B cell (primary cell): ENCODE results near the gene HOXA11. TPM values are rescaled to one million over a fixed set of nuclear protein-coding genes. Genes with fewer than 3 reads are reported as not detected.

Source experiments
- ATAC-seq: fragments of 200-7000 bp; cut with Tn5 transposase; one replicate; pipeline ENCODE4 v1.10.0; 2021; ENCODE audit warnings: low read depth, mild to moderate bottlenecking, moderate number of reproducible peaks, moderate library complexity
- CTCF ChIA-PET: fragments of 350-600 bp; sonication (Branson Sonifier 250); formaldehyde crosslinking; loops from one replicate; lab custom pipeline; 2021; ENCODE audit warnings: antibody characterized with exemption, inconsistent platforms; lab: Charles Lee
- POLR2A ChIA-PET: fragments of 350-600 bp; sonication (Branson Sonifier 250); formaldehyde crosslinking; loops from one replicate; lab custom pipeline; 2021; ENCODE audit warnings: antibody characterized with exemption; lab: Charles Lee
- DNase-seq: peaks from one replicate; pipeline ENCODE4 v3.0.0; 2013
- H2AFZ ChIP-seq: 2 replicates; pipeline ENCODE4 v1.6.1; 2012; ENCODE audit warnings: mild to moderate bottlenecking, low read depth, low read length; ENCODE audit not compliant: insufficient read depth, poor library complexity, severe bottlenecking
- H3K27ac ChIP-seq, 2 donors: 1 replicate in 1 of 2; 2 replicates in 1 of 2; pipeline ENCODE4 v1.5.1; 2012 to 2013; ENCODE audit warnings: low read length in 2 of 2, mild to moderate bottlenecking in 2 of 2, moderate library complexity in 1 of 2
- H3K27me3 ChIP-seq, 4 experiments: fragments of 200-600 bp in 1 of 4; sonication (generic) in 1 of 4; replicated peaks in 1 of 4; 1 replicate in 2 of 4; 2 replicates in 2 of 4; pipeline versions ENCODE4 v1.6.1 to v1.7.0; 2013 to 2016; ENCODE audit warnings: low read length in 3 of 4, mild to moderate bottlenecking in 2 of 4, mixed read lengths in 1 of 4, moderate library complexity in 1 of 4; ENCODE audit not compliant: insufficient read depth in 4 of 4, control insufficient read depth in 3 of 4; ENCODE audit errors: control extremely low read depth in 1 of 4
- H3K36me3 ChIP-seq, 2 experiments: replicated peaks in 1 of 2; 1 replicate in 1 of 2; 2 replicates in 1 of 2; pipeline versions ENCODE4 v1.6.1 to v1.7.1; 2013; ENCODE audit warnings: low read length in 1 of 2; ENCODE audit not compliant: insufficient read depth in 2 of 2, control insufficient read depth in 1 of 2; ENCODE audit errors: control extremely low read depth in 1 of 2, extremely low read depth in 1 of 2
- H3K4me1 ChIP-seq, 2 donors: fragments of 200-600 bp in 1 of 2; sonication (generic) in 1 of 2; 1 replicate in 1 of 2; 2 replicates in 1 of 2; pipeline versions ENCODE4 v1.5.1 to v1.6.1; 2013 to 2017; ENCODE audit warnings: low read length in 2 of 2; ENCODE audit not compliant: control insufficient read depth in 2 of 2, insufficient read depth in 2 of 2
- H3K4me2 ChIP-seq: replicated peaks from 2 replicates; pipeline ENCODE3; 2012; ENCODE audit warnings: mild to moderate bottlenecking, low read depth, low read length; ENCODE audit not compliant: poor library complexity, severe bottlenecking
- H3K4me3 ChIP-seq, 5 experiments: fragments of 200-600 bp in 1 of 5; sonication (generic) in 1 of 5; 1 replicate in 3 of 5; 2 replicates in 2 of 5; pipeline versions ENCODE4 v1.5.1 to v1.7.0; 2011 to 2016; ENCODE audit warnings: low read length in 4 of 5, mild to moderate bottlenecking in 4 of 5, low read depth in 2 of 5, control low read depth in 1 of 5, moderate library complexity in 1 of 5; ENCODE audit not compliant: insufficient read depth in 1 of 5; ENCODE audit errors: control extremely low read depth in 1 of 5, extremely low read depth in 1 of 5
- H3K79me2 ChIP-seq: fragments of 200-600 bp; sonication (generic); one replicate; pipeline ENCODE4 v1.6.0; 2016; ENCODE audit warnings: low read length; ENCODE audit not compliant: control insufficient read depth, insufficient read depth
- H3K9ac ChIP-seq: fragments of 200-600 bp; sonication (generic); 2 replicates; pipeline ENCODE4 v1.6.1; 2017; ENCODE audit warnings: mild to moderate bottlenecking, low read length, moderate library complexity
- H3K9me3 ChIP-seq, 3 donors: one replicate each; pipeline versions ENCODE4 v1.6.1 to v1.7.1; 2013; ENCODE audit warnings: low read length in 2 of 3; ENCODE audit not compliant: control insufficient read depth in 2 of 3, insufficient read depth in 1 of 3; ENCODE audit errors: control extremely low read depth in 1 of 3
- H4K20me1 ChIP-seq: 2 replicates; pipeline ENCODE4 v1.6.0; 2012; ENCODE audit warnings: mild to moderate bottlenecking, low read length; ENCODE audit not compliant: insufficient read depth, control insufficient read depth, poor library complexity, severe bottlenecking
- H3K27ac Mint-ChIP-seq: one replicate; pipeline ENCODE4 v1.8.0; 2021; ENCODE audit warnings: mixed read lengths
- H3K27me3 Mint-ChIP-seq: one replicate; pipeline ENCODE4 v1.8.0; 2021; ENCODE audit warnings: mixed read lengths
- H3K4me1 Mint-ChIP-seq: one replicate; pipeline ENCODE4 v1.8.0; 2021; ENCODE audit warnings: mixed read lengths
- H3K4me3 Mint-ChIP-seq: one replicate; pipeline ENCODE4 v1.8.0; 2021; ENCODE audit warnings: mixed read lengths
- H3K9me3 Mint-ChIP-seq: one replicate; pipeline ENCODE4 v1.8.0; 2022; ENCODE audit warnings: mixed read lengths; ENCODE audit not compliant: insufficient read depth
- EZH2 ChIP-seq: IDR thresholded peaks from 2 replicates; pipeline ENCODE4 v1.6.1; 2012; ENCODE audit warnings: borderline replicate concordance, low read depth, mild to moderate bottlenecking, moderate library complexity, low read length; ENCODE audit not compliant: insufficient read depth, poor library complexity, severe bottlenecking
- WGBS: methylation state at CpG from one replicate; pipeline ENCODE4 v1.1.5; 2013; ENCODE audit warnings: missing lambda C conversion rate; ENCODE audit not compliant: insufficient coverage; 5-methylcytosine and 5-hydroxymethylcytosine counted together
- intact Hi-C: fragments of 100-400 bp; cut with micrococcal nuclease; formaldehyde crosslinking; loops from one replicate; pipeline ENCODE4 v1.10.0; 2022
- polyA plus RNA-seq: library from polyadenylated mRNA; depleted of rRNA; stranded (reverse); fragments of >200 nt; gene quantifications from 2 replicates; pipeline ENCODE4 v1.2.3, GENCODE V29; 2012
- total RNA-seq, 2 donors: library from RNA; stranded (reverse); fragments of 120-200 nt in 1 of 2; gene quantifications; 1 replicate in 1 of 2; 2 replicates in 1 of 2; pipeline versions ENCODE4 v1.2.3 to v1.2.4, GENCODE V29; 2013 to 2022
- TF ChIP-seq, protein P1 (sequence below): fragments of 200-600 bp; IDR thresholded peaks from one replicate; pipeline ENCODE4 v1.8.0; 2022; ENCODE audit warnings: antibody characterized with exemption, mild to moderate bottlenecking

Gene HOXA11
- total and polyA plus RNA-seq, 2 donors (not counting 1 experiment from before 2014, with no cell fraction given), result not detected

DNA sequence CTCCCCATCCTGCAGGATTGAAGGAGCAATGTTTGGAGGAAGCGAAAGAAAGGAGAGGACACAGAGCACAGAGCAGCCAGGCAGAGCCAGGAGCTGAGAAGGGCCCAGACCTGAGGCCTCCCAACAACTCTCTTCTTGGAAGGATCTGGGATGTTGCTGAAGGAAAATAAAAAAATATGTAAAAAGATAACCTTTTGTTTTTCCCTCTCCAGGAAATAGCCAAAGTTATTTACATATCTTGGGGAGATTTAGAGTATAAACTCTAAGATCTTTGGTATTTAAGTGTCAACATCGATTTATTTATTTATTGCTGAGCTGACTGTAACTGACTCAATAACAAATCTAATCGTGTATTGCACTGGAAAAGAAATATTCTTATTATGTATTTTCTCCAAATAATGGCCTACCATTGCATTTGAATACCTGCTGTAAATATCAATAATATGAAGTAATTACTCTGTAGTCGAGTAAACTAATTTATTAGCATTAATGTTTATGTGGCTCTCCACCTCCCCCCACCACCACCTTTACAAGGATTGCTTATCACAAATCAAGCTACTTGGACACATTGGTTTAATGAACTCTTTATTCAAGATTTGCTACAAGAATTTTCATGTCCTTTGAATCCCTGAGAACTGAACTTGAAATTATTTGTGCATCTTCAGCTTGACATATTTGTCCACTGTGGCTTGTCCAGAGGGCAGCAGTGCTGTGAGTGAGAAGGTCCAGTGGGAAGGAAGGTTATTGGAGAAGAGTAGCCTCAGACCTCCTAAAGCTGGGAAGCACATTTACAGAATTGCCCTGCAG is 1.8 kb upstream of the HOXA11 start:
- H3K9me3 ChIP-seq, result peaks cover 0 to 80% (median 9%) of the 10 kb centered on the region in 3 donors
- H3K27ac ChIP-seq, result no peak overlapping the region
- peaks cover 44% of the 10 kb centered on the region for H3K4me1 Mint-ChIP-seq
- peaks cover 0 to 99% (median 88%) of the 10 kb centered on the region in 4 experiments for H3K27me3 ChIP-seq
- H3K27me3 Mint-ChIP-seq, result peaks cover 78% of the 10 kb centered on the region
- H4K20me1 ChIP-seq, result no peaks in the 10 kb centered on the region
- no peak overlapping the region for H3K4me3 ChIP-seq
- H3K4me3 Mint-ChIP-seq, result no peak overlapping the region
- no peaks in the 10 kb centered on the region for H3K79me2 ChIP-seq
- H2AFZ ChIP-seq, result no peak overlapping the region
- POLR2A ChIA-PET, result no interaction called here
- TF ChIP-seq, protein P1, sequence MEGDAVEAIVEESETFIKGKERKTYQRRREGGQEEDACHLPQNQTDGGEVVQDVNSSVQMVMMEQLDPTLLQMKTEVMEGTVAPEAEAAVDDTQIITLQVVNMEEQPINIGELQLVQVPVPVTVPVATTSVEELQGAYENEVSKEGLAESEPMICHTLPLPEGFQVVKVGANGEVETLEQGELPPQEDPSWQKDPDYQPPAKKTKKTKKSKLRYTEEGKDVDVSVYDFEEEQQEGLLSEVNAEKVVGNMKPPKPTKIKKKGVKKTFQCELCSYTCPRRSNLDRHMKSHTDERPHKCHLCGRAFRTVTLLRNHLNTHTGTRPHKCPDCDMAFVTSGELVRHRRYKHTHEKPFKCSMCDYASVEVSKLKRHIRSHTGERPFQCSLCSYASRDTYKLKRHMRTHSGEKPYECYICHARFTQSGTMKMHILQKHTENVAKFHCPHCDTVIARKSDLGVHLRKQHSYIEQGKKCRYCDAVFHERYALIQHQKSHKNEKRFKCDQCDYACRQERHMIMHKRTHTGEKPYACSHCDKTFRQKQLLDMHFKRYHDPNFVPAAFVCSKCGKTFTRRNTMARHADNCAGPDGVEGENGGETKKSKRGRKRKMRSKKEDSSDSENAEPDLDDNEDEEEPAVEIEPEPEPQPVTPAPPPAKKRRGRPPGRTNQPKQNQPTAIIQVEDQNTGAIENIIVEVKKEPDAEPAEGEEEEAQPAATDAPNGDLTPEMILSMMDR, result no peak
- TF ChIP-seq EZH2, result peak; percentile 16
- WGBS, result no CpG with 5 or more reads among the region's 4 CpGs
- ATAC-seq (no peak), DNase-seq (peak; percentile 26)
- H3K9ac ChIP-seq, result no peak overlapping the region
- no peaks in the 10 kb centered on the region for H3K36me3 ChIP-seq
- CTCF ChIA-PET, result interaction anchor here (0.8 to 5.9 kb wide), 10 partner anchors 9 to 833 kb away, joined by 3 to 28 read pairs (median 4); partner anchors contain the start of gene HOXA13
- intact Hi-C loops, result loop anchor here (5.0 kb wide), 1 partner anchor 35 kb away; the partner anchor contains the start of gene HOXA3
- H3K4me1 ChIP-seq, result peaks cover 52 to 80% of the 10 kb centered on the region in 2 donors
- no peak overlapping the region for H3K27ac Mint-ChIP-seq
- H3K9me3 Mint-ChIP-seq, result no peaks in the 10 kb centered on the region
- H3K4me2 ChIP-seq, result no peak overlapping the region
